Measurements from ENCODE around the gene TMEM209.

- TF ChIP-seq POLR2A (IDR thresholded peaks at IDR 0.05) (no peak), CTCF (IDR thresholded peaks at IDR 0.05) (no peak)
Measured at GRCh38 chr7:130147710-130148325, 57.4 kb downstream of the TMEM209 start.

Measured in prostate gland (tissue), 2 donors.